Measurements from ENCODE around the gene SIGLEC8.
"Not testable (repeated sequence)": the region's sequence is repeated elsewhere in the genome, so short reads cannot be mapped to it uniquely, and the experiment has no call there.

DNA sequence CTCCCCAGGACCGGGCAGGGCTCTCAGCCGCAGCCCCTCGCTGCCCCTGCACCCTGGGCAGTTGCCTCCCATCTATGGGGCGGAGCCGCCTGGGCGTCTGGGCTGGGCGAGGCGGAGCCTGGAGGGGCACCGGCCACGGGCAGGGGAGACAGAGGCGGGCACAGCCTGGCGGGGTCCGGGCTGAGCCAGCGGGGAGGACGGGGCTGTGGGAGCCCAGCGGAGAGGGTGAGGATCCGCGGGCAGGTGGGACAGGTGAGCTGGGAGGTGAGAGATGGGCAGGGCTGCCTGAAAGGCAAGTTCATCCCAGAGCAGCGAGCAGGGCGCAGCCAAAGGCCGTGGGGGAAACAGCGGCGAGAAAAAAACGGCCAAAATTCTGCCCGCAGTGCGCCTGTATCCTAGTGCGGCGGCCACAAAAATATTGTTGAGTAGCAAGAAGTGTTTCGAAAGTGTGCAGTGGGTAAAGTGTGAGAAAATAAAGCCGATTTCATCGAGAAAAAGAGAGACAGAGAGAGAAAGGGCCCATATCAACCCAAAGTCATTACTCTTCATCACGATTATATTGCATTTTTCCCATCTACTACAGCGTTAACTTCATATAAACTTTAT lies 5.8 kb upstream of the SIGLEC8 start:
- TF ChIP-seq, protein P1, sequence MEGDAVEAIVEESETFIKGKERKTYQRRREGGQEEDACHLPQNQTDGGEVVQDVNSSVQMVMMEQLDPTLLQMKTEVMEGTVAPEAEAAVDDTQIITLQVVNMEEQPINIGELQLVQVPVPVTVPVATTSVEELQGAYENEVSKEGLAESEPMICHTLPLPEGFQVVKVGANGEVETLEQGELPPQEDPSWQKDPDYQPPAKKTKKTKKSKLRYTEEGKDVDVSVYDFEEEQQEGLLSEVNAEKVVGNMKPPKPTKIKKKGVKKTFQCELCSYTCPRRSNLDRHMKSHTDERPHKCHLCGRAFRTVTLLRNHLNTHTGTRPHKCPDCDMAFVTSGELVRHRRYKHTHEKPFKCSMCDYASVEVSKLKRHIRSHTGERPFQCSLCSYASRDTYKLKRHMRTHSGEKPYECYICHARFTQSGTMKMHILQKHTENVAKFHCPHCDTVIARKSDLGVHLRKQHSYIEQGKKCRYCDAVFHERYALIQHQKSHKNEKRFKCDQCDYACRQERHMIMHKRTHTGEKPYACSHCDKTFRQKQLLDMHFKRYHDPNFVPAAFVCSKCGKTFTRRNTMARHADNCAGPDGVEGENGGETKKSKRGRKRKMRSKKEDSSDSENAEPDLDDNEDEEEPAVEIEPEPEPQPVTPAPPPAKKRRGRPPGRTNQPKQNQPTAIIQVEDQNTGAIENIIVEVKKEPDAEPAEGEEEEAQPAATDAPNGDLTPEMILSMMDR (IDR thresholded peaks at IDR 0.05), result not testable (repeated sequence)
- not testable (repeated sequence) for TF ChIP-seq POLR2A (IDR thresholded peaks at IDR 0.05)
